HG03469 (cell line): ENCODE results near the gene NIBAN1.

ENCODE experiments used
- ATAC-seq: cut with Tn5 transposase; IDR thresholded peaks from one replicate; pipeline ENCODE4 v1.9.1; 2021; ENCODE audit warnings: mild to moderate bottlenecking, moderate library complexity, moderate number of reproducible peaks; ENCODE audit not compliant: unreplicated experiment

The NIBAN1 gene

DNA sequence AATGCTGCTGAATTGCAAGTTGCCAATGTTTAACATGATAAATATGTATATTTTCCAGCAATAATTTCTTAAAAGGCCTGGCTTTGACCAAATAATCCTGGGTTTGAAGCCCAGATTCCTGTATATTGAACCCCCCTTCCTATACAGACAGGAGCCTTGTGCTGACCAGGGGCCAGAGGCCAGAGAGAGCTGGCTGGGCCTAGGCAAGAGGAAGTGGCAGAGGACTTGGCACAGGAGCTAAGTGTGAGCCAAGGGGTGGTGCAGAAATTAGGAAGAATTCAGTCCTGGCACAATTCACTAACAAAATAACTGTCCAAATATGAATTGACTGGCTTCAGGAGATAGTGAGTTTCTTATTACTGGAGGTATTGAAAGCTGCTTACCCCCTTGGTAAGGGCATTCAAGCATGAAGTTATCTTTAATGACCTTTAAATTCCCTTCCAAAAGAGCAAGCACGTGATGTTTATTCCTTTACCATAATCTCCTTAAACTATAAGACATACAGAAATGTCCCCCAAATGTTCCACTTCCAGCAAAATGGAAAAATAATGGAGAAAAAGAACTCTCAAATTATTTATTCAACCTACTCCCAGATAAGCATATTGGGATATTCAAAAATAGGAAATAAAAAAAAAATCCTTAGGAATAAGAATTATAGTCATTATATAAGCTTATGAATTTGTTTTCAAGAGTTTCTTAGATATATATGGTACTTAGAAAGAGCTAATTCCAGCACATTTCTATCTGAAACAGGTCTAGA, 26.6 kb downstream of the NIBAN1 start:
- ATAC-seq = no peak

DNA sequence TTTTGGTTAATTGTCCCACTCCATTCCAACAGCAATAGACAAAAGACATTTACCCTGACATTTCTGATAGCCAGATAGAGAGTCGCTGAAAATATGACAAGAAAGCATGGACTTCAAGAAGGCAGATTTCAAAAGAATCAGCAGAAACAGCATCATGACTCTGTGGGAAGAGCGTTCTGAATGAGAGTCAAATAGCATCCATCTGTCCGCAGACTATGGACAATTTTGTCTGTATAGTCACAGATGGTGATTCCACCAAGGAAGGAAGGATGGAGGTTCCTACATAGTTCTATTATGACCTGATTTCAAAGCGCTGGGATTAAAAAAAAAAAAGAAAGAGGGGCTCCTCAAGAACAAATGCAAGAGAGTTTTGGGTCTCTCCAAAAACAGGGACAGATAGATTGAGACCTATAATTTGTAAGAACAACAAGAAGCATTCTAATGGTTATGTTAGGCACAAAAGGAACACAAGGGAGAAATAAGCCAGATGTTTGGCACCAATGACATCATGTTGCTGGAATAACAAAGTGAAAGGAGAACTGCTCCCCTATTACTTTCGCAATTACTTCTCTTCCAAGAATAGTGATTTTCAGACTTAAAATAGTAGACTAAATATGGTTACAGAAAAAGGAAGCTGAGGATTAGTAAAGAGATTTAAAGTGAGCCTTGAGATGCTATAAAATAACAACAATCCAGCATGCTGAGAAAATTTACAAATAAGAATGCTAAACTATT, 28.5 kb downstream of the NIBAN1 start:
- ATAC-seq = no peak

DNA sequence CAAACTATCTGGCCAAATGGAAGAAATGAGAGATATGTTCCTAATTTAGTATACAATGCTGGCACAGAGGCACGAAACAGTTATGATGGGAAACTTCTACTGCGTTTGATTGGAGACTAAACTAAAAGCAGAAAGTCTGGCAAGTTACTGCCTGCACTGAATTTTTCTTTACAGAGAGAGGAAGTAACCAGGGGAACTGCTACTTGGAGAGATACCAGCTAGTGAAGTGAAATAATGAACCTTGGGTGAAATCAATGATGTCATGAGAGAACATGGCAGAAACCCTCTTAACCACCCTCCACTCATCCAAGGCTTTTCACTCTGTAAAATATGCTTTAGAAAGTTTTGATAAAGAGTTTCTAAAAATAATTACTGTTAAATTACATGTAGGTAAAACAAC, 29.3 kb downstream of the NIBAN1 start:
- peak; percentile 59 for ATAC-seq

DNA sequence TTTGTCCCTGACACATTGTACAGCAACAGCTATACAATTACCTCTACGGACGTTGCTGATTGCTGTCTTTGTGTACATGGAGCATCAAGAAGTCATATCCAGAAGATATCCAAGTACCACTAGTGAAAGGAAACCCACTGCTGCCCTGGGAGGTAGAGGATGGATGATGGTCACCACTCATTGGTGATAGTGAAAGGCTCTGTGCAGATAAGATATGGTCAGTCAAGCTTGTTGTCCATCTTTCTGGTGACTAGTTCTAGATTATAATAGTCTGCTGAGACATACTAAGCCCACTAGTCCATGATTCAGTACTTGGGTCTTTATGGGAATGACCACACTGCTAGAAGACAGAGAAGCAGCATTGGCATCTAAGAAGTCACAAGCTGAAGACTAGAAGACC, 30.3 kb downstream of the NIBAN1 start:
- ATAC-seq = no peak

GRCh38 chr1:184941735-184942134, 32.6 kb downstream of the NIBAN1 start:
- ATAC-seq = peak; percentile 59

- ATAC-seq = no peak
These were observed 32.9 kb downstream of the NIBAN1 start for GRCh38 chr1:184941410-184941733.

DNA sequence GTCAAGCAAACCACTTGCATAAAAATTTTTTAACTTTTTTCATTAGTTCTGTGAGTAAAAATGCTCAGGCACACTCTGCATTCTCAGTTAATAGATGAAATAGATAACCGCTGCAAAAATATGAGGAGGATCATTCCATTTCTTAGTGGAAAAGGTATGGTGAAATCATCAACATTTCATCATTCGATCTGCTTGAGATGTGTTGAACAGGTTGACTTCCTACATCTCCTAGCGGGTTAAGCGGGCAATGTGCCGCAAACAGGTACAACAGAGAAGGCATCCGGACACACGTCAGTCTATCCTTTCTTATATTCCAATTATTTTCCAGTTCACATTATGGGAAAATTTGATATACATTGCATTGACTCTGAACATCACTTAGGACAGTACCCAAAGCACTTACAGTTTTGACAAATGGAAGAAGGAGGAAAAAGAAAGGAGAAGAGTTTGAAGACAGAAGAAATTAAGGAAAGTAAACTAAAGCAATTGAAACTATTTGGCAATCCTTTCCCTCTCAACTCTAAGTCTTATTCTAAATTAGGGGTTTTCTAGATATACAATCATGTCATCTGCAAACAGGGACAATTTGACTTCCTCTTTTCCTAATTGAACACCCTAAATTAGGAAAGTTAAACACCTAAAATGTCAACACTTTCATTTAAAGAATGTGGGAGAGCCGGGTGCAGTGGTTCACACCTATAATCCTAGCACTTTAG, 33.5 kb downstream of the NIBAN1 start:
- ATAC-seq = no peak

DNA sequence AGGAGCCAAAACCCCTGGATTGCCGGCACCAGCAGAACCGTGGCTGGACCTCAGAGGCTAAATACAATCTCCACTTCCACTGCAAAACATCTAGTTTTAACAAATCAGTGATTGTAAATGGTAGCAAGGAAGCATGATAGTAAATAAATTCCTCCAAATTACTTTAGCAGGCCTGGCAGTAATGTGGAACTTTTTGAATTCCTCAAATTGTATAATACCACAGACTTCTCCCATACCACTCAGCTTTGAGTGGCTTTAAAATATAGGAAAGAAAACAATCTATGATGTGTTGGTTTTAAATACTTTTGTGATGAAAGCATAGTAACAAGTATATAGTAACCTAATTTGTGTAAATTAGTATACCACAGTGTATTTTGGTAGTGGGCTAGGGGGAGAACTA, 34.1 kb downstream of the NIBAN1 start:
- no peak for ATAC-seq

DNA sequence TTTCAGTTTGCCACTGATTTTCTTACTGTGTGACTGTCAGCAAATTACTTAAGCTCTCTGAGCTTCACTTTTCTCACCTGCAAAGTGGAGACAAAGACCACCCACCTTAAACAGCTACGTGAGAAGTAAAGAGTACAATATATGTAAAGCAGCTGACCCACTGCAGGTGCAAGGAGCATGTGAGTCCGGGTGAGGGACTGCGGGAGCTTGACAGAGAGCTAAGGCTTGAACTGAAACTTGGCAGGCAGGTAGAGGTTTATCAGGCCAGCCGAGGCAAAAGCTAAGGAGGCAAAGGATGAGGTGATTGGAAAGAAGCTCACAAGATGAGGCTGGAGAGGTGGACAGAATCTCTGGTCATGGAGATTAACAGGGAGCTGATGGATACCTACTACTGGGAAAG, 36.6 kb downstream of the NIBAN1 start:
- no peak for ATAC-seq

- no peak for ATAC-seq
These were observed 38.1 kb downstream of the NIBAN1 start for GRCh38 chr1:184935920-184936798.

GRCh38 chr1:184933944-184934343, 40.4 kb downstream of the NIBAN1 start:
- ATAC-seq = no peak

GRCh38 chr1:184932319-184932718, 42.0 kb downstream of the NIBAN1 start:
- no peak for ATAC-seq

DNA sequence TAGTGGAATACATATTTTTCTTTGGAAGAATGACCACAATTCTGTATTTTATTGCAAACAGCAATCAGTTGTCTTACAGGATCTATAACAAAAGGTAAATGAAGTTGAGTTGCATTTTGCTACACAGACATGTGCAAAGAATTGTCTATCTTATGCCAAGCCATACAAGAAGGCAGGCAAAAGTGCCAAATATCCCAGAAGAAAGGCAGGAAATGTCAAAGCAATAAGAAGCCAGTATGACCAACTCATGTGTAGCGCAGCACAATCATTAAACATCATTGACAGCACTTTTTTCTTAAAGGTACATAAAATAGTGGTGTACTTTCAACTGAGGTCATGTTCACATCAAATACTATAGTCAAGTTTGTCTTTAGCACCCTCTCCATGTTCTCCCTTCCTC, 42.7 kb downstream of the NIBAN1 start:
- ATAC-seq = no peak

DNA sequence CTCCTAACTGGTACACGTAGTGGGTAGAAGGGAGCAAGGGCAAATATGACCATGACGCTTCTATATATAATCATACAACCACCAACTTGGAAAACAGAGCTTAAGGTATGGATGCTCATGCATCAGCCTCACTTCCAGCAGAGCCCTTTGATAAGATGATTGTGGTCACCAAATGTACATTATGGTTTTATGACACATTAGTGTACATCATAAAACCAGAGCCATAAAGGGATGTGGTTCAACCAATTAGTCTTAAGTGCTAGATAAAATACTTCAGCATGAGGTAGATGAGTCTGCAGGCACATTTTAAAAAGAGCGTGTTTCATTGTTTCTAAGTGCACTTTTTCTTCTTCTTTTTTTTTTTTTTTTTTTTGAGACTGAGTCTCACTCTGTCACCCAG, 43.7 kb downstream of the NIBAN1 start:
- ATAC-seq = no peak

DNA sequence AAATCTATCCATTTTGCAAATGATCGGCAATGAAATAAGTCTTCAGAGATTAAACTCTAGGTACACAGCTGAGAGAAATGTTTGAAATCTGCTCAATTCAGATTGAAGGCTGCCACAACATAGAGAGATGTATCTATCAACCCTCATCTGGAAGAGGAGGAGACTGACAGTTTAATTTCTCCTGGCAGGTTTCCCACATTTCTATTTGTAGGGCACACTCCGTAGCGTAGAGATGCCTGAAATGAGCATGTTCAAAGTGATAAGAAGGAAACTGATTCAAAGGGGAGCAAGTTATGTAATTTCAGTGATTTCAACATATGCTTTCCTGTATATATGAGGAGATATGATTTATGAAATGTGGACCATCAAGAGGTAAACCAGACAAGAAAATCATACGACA, 44.1 kb downstream of the NIBAN1 start:
- ATAC-seq = no peak

- no peak for ATAC-seq
These were observed 44.6 kb downstream of the NIBAN1 start for GRCh38 chr1:184929711-184930202.

DNA sequence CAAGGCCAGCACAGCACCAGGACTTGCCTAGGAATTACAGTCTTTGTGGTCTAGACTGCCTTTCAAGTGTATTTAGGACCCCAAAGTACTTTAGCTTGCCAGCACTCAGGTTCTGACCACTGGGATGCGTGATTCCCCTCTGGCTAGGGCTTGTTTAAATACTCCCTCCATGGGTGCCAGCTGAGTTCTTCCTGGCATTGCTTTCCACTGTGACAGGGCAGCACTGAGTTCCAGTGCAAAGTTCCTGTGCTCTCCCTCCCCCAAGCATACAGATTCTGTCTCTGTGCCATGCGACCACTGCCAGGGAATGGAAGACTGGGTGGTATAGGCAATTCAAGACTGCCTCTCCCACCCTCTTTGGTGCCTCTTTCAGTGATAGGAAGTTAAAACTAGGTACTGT, 45.9 kb downstream of the NIBAN1 start:
- ATAC-seq = no peak
